GM18511 (cell line): ENCODE data around the gene CNKSR3.
A peak's percentile ranks its signal among the peaks of the same experiment; 100 is the strongest.

Source experiments
- ATAC-seq: cut with Tn5 transposase; IDR thresholded peaks from one replicate; pipeline ENCODE4 v1.9.1; 2021; ENCODE audit warnings: mild to moderate bottlenecking, moderate library complexity; ENCODE audit not compliant: unreplicated experiment

CNKSR3 gene

DNA sequence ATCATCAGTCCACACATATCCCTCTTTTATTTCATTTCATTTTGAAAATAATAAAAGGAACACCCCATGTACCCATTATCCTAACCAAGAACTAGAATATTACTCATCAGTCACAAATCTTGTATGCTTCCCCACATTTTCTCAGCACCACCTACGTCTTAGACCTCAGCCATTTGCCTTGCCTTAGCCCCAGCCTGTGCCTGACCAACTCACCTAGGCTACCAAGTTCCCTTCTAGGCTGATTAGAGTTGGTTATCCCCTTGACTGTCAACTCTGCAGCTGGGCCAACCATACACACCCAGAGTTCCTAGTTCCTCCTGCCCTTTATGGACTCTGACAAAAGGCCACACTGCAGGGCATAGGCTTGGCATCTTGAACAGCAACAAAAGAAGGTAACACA is 120.5 kb downstream of the CNKSR3 start:
- ATAC-seq, result no peak

DNA sequence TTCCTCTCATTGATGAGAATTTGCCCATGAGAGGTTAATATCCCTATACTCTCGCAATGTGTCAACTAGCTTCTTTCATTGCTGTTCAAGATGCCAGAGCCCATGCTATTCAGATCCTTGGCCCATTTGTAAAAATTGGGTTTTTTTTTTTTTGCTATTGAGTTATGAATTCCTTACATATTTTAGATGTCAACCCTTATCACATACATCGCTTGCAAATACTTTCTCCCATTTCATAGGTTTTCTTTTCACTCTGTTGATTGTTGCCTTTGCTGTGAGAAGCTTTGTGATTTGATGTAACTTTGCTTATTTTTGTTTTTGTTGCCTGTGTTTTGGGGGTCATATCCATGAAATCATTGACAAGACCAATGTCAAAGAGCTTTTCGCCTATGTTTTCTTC is 121.7 kb downstream of the CNKSR3 start:
- ATAC-seq, result no peak

DNA sequence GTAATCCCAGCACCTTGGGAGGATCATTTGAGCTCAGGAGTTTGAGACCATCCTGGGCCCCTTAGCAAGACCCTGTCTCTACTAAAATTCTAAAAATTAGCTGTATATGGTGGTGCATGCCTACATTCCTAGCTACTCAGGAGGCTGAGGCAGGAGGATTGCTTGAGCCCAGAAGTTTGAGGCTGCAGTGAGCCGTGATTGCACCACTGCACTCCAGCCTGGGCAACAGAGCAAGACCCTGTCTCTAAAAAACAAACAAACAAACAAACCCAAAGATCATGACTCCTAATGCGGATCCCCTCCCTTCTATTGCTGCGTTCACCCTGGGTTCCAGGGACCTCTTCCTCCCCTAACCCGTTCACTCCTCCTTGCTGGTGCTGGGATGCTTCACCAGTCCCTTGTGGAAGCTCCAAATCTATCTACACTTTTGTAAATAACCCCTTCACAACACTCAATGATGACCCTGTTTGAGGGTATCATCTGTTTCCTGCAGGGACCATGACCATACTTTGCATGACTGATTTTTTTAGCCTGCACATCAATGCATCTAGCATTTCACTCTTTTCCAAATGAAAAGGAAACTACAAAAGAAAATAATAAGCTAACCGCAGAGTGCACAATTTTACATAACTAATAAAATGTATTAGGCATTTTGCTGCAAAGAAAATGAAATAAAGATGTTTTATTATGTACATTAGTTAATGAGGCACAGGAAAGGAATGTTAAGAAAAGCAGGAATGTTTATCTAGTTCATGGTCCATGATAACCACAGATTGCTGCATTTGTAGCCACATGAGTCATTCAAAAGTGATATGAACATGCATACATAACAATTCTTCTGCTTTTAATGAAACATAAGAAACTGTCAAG is 123.4 kb downstream of the CNKSR3 start:
- no peak for ATAC-seq

DNA sequence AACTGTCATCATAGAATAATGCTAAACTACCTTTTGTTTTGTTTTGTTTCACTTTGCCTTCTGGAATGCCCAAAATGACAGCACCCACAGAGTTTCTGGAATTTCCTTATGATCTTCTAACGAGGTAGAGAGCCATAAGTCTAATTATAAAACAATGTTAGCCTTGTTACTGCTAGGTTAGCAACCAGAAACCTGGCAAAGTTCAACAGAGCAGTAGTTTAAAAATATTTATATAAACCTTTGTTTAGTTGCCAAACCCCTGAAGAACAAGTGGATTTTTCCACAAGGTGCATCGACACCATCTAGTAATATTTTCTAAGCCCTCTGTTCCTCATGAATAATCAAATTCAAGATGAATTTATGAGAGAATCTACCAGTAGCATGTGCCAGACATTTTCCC is 126.3 kb downstream of the CNKSR3 start:
- no peak for ATAC-seq

DNA sequence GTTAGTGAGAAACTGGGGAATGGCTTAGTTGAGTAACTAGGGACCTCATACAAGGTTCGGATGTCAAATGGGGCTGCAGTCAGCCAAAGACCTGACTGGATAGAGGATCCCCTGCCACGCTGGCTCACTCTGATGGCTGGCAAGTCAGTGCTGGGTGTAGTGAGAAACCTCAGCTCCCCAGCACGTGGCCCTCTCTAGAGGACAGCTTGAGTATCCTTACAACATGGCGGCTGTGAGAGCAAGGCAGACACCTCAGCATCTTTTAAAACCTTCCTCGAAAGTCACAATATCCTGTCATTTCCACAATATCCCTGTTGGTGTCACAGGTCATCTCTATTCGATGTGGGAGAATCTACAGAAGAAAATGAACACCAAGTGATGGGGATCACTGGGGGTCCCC is 127.2 kb downstream of the CNKSR3 start:
- no peak for ATAC-seq

DNA sequence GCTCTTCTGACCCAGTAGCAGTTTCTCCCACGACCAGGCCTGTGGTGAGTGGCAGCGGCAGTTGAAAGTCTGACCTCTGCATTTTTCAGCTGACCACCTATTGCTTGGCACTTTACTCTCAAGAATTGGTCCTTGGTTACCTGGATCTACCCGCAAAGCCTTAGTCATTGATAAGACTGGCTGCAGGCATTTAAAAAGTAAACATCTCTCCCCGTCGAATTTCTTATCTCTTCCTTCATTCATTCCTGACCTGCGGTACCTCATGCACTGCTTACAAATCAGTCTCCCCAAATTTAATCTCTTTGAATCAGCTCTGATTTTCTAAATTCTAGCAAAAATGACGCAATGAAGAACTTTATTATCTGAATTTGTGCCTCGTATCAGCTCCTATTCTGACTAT is 127.7 kb downstream of the CNKSR3 start:
- ATAC-seq, result no peak

DNA sequence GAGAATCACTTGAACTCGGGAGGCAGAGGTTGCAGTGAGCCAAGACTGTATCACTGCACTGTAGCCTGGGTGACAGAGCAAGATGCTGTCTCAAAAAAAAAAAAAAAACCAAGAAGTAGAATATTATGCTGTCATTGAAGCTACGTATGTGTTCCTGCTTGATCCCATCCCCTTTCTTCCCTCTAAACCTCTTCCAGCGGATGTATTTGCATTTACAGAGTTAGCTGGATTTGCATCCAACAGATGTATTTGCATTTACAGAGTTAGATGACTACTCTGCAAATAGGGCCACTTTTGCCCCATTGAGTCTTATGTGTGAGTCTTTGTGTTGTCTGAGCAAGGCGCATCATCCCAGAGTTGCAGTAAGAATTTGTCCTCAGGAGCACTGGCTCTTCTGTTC is 128.9 kb downstream of the CNKSR3 start:
- ATAC-seq, result no peak

DNA sequence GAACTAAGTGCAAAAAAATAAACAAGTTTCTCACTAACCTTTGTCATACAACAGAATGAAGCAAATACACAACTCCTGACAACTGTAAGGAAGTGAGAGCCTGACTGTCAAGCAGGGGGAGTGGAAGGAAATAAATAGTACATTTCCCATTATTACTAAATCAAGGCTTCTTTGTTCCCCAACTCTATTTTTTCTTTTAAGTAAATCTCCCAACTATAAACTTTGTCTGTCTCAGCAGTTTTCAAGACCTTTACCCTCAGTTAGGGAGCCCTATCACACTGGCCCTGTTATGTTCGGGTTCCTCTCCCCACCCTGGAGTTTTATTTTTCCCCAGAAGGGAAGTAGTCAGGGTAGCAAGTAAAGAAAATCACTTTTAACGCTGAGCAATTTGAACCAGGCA is 129.7 kb downstream of the CNKSR3 start:
- no peak for ATAC-seq

DNA sequence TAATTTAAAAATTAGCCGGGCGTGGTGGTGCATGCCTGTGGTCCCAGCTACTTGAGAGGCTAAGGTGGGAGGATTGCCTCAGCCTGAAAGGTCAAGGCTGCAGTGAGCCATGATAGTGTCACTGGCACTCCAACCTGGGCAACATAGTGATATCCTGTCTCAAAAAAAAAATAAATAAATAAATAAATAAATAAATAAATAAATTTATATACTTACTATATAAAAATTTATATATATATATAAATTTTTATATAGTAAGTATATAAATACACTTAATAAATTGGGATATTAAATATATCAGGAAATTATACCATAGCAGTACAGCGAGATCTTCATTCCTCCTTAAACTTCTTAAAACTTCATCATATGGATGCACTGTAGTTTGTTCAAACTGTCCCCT is 130.9 kb downstream of the CNKSR3 start:
- no peak for ATAC-seq

DNA sequence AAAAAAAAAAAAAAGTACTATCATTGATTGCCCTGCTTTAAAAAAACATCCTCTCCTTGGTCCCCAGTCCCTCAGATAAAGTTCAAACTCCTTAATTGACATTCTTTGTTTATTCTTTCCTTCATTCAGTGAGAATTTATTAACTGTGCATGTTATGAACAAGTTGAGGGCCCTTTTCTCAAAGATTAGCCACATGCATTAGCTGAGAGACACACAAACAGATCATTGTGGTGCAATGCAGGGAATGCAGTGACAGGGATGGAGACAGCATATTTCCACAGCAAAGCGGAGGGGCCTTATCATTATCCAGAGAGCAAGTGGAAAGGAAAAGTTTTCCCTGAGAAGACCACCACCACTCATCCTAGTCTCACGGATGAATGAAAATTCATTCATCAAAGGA is 132.0 kb downstream of the CNKSR3 start:
- no peak for ATAC-seq

DNA sequence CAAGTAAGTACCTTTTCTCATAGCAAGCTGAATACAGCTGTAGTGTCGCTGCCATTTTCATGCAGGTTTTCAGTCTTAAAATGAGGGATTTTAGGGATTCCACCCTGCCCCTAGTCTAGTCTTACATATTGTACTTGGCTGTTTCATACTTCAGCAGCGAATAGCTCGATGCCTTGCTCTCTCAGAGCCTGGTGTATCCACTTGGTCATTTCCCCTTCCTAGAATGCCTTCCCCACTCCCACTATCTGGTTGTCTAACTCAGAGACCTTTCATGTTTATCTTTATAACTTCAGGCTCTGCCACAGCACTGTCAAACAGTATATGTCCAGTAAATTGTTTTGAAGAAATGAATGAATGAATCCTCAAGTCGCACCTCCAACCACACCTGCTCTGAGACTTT is 132.8 kb downstream of the CNKSR3 start:
- ATAC-seq, result no peak

DNA sequence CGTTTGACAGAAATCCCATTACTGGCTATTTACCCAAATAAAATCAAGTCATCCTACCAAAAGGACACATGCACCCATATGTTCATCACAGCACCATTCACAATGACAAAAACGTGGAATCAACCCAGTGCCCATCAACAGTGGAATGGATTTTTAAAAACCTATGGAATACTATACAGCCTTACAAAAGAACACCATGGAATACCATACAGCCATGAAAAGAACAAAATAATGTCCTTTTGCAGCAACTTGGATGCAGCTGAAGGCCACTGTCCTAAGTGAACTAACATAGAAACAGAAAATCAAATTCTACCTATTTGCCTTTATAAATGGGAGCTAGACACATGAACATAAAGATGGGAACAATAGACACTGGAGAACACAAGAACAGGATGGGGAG is 136.5 kb downstream of the CNKSR3 start:
- no peak for ATAC-seq

DNA sequence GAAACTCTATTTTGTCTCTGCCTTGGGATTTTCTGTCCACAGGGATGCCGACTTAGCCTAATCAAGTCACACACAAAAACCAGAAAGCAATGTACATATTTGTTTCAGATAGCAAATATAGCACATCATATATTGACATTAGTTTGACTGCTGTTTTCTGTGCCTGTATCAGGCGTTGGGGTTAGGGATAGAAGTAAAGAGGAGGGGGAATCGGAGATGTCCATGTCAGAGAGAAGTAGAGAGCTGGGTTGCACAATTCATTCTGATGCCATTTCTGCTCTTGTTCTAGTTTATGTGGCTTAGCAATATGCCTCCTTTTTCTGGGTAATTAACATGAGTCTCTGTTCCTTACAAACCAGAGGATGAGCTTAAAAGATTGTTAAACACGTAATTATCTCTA is 139.2 kb downstream of the CNKSR3 start:
- ATAC-seq, result no peak

DNA sequence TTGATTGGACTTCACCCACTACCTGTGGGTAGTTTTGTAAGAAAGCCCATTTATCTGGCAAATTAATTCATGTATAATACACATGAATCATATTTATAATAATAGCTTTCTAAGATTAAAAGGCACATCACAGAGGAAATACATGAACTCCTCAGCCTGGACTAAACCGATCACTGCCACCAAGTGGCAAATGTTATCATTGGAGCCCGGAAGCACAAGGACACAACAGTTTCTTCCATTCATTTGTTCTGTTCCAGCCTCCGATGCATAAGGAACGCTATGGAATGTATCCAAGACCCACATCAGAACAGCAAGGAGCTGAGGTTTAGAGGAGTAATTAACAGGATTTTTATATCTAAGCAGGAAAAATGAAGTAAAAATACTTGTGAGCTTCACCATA is 139.9 kb downstream of the CNKSR3 start:
- peak; percentile 84 for ATAC-seq

DNA sequence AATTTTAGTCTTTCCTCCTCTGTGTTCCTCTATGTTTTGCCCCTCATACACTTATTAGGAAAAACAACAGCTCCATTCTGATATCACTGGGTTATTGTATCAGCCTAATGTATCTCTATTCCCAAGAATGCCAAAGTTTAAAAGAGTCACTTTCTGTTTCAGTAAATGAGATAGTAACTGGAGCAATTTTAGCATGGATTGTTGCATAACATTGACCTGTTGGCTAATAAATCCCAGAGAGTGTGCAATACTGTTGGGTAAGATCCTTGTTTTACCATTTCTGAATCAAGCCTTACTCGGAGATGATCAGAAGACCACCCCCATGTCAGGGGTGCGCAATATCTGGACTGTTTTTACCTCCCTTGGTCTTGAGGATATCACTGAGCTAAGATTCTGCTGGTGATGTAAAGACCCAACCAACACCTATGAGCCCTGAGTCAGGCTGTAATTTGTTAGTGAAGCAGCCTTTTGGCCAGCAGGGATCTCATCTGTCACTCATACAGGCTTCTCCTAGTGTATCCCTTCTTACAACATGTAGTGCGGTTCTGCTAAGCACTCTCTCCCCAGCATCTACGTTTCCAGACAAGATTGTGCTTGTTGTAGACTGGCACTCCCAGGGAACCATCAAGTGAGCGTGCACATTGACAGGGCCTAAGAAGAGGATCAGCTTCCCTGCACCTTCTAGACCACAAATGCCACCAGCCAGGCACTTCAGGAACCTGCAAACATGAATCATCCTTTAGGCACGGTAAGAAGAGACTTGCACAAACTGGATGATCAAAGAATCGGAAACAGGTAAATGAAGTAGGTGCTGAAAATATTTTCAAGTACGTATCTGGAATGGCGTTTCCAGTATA is 142.4 kb downstream of the CNKSR3 start:
- no peak for ATAC-seq

DNA sequence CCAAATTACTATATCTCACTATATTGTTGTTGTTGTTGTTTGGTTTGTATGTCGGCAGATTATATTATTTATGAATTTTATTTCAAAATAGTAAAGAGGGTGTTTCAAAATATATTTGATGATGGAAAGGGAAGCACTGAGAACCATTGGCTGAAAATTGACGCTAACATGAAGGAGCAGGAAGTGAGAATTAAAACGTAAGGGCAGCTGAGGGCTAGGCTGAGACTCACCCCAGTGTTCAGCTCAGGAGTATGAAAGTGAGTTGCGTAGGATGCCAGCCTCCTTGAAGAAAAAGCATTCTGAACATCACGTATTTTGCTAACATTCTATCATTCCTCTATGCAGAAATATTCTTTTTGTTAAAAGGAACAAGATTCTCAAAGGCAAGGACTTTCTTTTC is 143.1 kb downstream of the CNKSR3 start:
- no peak for ATAC-seq

DNA sequence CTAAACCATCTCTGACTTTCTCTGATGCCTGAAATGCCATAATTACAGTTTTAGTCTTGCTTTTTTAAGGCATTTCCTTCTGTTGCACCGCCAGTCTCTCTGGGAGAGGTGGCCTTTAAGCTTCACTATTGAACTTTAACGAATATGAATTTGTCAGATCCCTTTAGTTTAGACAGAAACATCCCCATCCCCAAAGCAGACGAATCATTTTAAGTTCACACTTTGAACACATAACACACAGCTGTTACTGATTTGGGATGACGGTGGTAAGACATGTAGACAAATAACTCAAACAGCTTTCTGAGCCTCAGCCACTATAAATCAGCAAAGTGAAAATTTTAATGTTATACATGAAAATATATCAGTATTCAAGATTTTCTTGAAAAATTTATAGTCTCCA is 146.7 kb downstream of the CNKSR3 start:
- ATAC-seq, result no peak

DNA sequence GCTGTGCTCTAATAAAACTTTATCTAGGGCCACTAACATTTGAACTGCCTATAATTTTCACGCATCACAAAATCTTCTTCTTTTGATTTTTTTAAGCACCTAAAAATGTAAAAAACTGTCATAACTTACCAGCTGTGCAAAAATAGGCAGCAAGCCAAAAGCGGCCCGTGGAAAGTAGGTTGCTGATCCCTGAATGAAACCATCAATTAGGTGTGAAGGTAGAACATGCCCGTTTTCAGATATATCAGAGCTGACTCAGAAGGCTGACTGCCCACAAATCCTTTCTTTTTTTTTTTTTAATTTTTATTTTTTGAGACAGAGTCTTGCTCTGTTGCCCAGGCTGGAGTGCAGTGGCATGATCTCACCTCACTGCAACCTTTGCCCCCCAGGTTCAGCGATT is 149.0 kb downstream of the CNKSR3 start:
- no peak for ATAC-seq

DNA sequence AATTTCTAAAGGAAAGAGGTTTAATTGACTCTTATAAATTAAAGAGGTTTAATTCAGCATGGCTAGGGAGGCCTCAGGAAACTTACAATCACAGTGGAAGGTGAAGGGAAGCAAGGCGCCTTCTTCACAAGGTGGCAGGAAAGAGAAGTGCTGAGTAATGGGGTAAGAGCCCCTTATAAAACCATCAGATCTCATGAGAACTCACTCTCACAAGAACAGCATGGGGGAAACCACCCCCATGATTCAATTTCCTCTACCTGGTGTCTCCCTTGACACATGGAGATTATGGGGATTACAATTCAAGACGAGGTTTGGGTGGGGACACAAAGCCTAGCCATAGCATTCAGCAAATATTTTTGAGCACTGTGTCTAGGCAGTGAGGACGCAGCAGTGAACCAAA is 150.0 kb downstream of the CNKSR3 start:
- ATAC-seq, result no peak

DNA sequence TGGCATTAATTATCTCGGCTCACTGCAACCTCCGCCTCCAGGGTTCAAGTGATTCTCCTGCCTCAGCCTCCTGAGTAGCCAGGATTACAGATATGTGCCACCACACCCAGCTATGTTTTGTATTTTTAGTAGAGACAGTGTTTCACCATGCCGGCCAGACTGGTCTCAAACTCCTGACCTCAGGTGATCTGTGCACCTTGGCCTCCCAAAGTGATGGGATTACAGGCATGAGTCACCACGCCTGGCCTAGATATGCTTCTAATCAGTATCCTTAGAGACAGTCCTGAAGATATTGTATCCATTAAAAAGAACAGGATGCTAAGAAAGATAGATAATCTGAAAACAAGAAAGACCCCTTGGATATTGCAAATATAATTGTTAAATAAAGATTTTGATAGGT is 150.8 kb downstream of the CNKSR3 start:
- ATAC-seq, result no peak

DNA sequence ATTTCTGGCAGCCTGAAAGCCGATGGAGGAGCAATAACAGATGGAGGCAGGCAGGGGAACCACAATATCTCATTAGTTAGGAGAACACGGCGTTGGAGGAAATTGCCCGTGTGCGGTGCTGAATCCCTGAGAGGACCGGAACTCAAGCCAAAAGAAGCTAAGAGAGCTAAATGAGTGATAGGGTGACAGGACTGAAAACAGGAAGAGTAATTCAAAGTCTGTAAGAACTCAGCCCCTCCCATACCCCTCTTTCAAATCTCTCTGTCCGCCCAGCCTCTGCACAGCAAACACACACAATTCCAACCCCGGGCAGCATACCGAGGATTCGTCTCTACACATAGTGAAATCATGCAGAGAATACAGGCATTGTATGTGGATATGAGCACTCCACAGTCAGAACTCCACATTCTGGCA is 151.3 kb downstream of the CNKSR3 start:
- ATAC-seq, result no peak

DNA sequence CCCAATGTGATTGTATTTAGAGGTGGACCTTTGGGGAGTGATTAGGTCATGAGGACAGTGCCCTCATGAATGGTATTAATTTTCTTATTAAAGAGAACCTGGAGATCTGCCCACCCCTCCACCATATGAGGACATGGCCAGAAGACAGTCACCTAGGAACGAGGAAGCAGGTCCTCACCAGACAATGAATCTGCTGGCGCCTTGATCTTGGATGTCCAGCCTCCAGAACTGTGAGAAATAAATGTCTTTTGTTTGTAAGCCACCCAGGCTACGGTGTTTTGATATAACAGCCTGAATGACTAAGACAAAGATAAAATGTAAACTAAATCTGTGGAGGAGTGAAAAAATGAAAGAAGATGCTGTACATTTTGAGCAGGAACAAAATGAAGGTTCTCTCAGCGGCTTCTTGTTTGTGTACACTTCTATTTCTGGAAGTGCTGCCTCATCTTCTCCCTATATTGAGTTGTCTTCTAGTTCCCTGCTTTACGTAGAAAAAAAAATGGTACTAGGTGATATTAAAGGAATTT is 152.4 kb downstream of the CNKSR3 start:
- no peak for ATAC-seq
